Nucleus accumbens (tissue), 56 donors: ENCODE data around the gene LYAR.
A peak's percentile ranks its signal among the peaks of the same experiment; 100 is the strongest.
"Not testable (repeated sequence)": the region's sequence is repeated elsewhere in the genome, so short reads cannot be mapped to it uniquely, and the experiment has no call there.

Experiments
- DNase-seq, 56 donors: peaks; one replicate each; lab custom pipeline; 2025; lab: John Stamatoyannopoulos, UW

The LYAR gene

GRCh38 chr4:4269331-4269731 is 20.6 kb downstream of the LYAR start:
- no peak for DNase-seq

DNA sequence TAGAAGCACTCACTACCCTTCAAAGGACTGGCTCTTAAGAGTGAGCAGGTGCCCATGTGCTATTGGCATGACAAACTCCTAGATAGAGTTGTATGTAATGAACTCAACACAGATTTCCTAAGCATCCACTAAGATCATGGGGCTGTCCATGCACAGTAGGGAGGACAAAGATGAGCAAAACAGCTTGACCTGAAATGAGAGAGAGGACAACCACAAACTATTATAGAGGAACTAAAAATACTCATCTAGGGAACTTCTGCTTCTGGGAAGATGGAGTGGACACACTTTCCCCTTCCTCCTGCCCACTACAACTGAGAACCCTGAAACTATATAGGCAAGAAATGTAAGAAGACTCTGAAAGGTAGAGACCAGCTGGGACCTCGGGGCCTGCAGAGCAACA is 21.2 kb downstream of the LYAR start:
- no peak for DNase-seq

GRCh38 chr4:4267981-4268380 is 22.0 kb downstream of the LYAR start:
- DNase-seq: peak in 1 of 56 donors; percentile 18

GRCh38 chr4:4260185-4260751 is 29.7 kb downstream of the LYAR start:
- no peak for DNase-seq

GRCh38 chr4:4259484-4260100 is 30.4 kb downstream of the LYAR start:
- DNase-seq: no peak

GRCh38 chr4:4257705-4258104 is 32.2 kb downstream of the LYAR start:
- not testable (repeated sequence) for DNase-seq

- DNase-seq: peak in 9 of 56 donors; percentile 3 to 38 (median 13)
These were observed 33.2 kb downstream of the LYAR start for GRCh38 chr4:4256799-4257198.

- peak in 51 of 56 donors; percentile 7 to 83 (median 59) for DNase-seq
These were observed 35.3 kb downstream of the LYAR start for GRCh38 chr4:4254666-4255065.

DNA sequence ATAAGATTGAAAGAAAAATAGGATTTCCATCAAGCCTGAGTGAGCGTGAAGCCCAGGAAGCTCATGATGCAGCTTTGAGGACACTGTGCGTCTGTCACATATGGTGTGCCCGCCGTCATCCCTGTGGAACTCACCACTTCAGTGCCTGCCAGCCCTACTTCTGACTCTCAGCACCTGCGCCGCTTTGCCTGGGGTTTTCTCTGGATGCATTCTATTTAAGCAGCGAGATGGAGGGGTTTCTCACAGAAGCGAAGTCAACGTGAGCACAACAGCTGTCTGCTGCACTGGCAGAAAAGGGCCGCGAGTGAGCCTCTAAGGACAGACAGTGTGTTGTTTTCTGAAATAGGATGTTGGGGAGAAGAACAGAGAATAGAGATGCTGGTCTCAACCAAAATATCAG is 35.8 kb downstream of the LYAR start:
- DNase-seq: peak in 7 of 56 donors; percentile 7 to 40 (median 30)

GRCh38 chr4:4249866-4250265 is 40.1 kb downstream of the LYAR start:
- no peak for DNase-seq

DNA sequence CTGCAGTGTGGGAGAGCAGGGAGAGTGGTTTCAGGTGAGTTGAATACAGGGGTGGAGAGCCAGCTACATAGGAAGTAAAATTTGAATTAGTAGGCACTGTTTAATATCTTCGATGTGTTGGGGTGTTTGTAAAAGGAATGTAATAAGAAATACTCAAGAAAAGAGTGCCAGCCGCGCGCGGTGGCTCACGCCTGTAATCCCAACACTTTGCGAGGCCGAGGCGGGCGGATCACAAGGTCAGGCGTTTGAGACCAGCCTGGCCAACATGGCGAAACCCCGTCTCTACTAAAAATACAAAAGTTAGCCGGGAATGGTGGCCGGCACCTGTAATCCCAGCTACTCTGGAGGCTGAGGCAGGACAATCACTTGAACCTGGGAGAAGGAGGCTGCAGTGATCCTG is 40.6 kb downstream of the LYAR start:
- DNase-seq: peak in 1 of 56 donors; percentile 2

DNA sequence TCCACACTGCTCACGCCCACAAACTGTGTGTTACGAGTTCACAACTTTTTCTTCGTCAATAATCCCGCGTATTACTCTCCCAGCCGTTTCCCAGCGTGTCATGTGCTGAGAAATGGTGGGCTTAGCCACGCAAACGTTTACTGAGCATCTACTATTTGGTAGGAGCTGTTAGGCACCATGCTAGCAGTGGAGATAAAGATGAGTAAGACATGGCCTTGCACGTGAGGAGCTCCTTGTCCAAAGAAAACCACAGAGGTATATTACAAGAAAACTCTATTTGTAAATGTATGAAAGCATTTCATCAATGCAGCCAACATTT is 41.1 kb downstream of the LYAR start:
- DNase-seq: peak in 2 of 56 donors; percentile 12 to 36

GRCh38 chr4:4248029-4248884 is 41.7 kb downstream of the LYAR start, which contains the start of gene TMEM128:
TMEM128 (minus strand) TSS chr4:4248223; CDS start chr4:4248202, 21 bp downstream.
- peak; percentile 57 to 97 (median 91) for DNase-seq

- no peak for DNase-seq
These were observed 42.3 kb downstream of the LYAR start for GRCh38 chr4:4247696-4248028.

GRCh38 chr4:4245172-4245571 is 44.8 kb downstream of the LYAR start:
- no peak for DNase-seq

GRCh38 chr4:4239551-4239950 is 50.4 kb downstream of the LYAR start:
- peak in 5 of 56 donors; percentile 2 to 17 (median 6) for DNase-seq

DNA sequence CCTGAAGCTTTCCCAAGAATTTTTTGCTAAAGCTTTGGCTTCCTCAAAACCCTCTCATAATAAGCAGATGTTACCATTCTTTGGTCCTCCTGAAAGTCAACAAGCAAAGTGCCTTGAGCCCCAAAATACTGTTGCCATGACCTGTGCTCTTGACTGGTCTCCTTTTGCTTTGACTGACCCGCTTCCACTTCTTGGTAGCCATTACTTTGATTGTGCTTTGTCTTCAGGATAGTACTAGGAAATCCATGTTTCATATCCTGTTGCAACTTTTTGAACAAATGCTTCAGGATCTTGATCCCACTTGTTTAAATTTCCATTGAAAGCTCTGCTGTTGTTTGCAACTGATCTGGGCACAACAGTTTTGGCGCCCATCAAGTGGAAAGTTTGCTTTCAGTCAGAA is 56.3 kb downstream of the LYAR start:
- DNase-seq: no peak

DNA sequence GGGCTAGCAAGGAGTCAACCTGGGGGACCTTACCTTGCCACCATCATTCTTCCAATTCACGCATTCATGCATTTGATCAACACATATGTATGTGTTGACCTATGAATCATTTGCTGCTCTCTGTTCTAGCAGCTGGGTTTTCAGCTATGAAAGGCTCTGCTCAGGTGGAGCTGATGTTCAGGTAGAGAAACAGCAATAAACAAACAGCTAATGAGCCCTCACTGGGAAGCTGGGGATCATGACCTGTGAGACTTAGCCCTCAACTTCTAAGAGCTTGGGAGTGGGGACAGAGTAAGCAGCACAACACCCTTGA is 61.6 kb downstream of the LYAR start:
- no peak for DNase-seq

GRCh38 chr4:4227510-4228355 is 62.2 kb downstream of the LYAR start:
- no peak for DNase-seq

DNA sequence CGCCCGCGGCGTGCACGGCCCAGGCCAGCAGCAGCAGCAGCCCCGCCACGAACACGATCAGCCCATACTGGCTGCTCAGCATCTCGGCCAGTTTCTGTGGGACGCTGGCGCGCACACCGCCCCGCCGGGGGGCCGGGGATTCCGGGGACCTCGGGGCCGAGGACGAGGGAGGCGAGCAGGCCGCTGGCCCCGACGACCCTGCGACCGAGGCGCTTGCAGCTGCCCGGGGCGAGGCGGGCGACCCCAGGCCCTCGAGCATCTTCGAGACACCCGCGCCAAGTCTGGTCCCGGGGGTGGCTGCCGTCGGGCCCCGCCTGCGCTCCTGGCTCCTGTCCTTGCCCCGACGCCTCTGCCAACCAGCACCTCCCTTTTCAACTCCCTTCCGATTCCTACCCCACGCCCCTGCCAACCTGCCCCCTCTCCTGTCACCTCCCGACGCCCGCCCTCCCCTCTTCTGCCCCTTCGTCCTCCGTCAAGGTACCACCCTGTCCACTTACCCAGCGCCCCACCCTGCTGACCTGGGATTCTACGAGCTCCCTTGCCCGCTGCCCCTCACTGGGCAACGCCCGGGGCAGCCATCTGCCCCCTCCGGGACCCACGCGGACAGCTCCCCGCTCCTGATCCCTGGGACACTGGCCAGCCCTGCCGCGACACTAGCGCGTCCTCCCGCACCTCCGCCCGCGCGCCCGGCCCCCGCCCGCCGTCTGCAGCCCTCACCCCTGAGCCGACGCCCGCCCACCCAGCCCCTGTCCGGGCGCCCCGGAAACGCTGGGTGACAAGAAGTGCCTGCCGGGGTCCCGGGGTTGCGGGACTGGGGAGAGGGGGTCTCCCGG is 63.1 kb downstream of the LYAR start, which contains the start of gene OTOP1:
Gene OTOP1, minus strand, starts transcription at position 324 of the 833 bp plus-strand sequence. Its CDS starts 65 bp downstream, at position 259.
- no peak for DNase-seq
